ENCODE results near the gene URM1. TPM values are rescaled to one million over a fixed set of nuclear protein-coding genes. Genes with fewer than 3 reads are reported as not detected.

The URM1 gene
- total and polyA plus RNA-seq, 7 donors, result 16.3 to 73.3 (median 25.1) TPM

DNA sequence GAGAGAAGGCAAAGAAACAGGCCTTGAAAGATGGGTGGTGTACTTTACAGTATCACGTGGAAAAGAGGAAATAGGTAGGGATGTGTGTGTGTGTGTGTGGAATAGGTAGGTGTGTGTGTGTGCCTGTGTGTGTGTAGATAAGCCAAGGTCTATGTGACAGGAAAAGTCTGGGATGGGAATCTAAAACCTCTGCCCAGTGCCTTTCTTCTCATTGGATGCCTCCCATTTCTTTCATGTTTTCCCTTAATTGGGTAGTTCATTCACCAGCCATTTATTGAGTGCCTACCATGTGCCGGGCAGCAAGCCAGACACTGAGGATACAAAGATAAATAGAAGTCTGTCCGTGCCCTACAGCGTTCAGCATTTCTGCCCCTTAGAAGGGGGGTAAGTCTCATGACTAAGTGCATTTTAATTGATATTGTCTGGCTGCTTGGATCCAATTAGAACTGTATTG is 1.0 kb downstream of the URM1 start:
- Histone ChIP-seq H3K4me3 (peak overlapping the region; percentile 52 to 75 (median 72)), H3K27ac (peak overlapping the region; percentile 88 to 95 (median 94)), H3K36me3 (peaks cover 0 to 15% (median 0%) of the 10 kb centered on the region in 4 donors), H3K9me3 (no peaks in the 10 kb centered on the region), H3K4me1 (peaks cover 0 to 32% (median 23%) of the 10 kb centered on the region in 4 donors), H3K27me3 (no peaks in the 10 kb centered on the region)
- 12 to 32% methylated on average over 4 of the region's 4 CpGs for whole genome bisulfite sequencing, 2 donors
- intact Hi-C loops (cut with DNase I), result loop anchor here (5.0 kb wide), 1 partner anchor 180 kb away; the partner anchor contains the start of gene SPTAN1
- DNase-seq, result no peak
- TF ChIP-seq EP300 (IDR thresholded peaks at IDR 0.05), result no peak
- no peak for TF ChIP-seq POLR2A (IDR thresholded peaks at IDR 0.05)
- TF ChIP-seq, protein P1, sequence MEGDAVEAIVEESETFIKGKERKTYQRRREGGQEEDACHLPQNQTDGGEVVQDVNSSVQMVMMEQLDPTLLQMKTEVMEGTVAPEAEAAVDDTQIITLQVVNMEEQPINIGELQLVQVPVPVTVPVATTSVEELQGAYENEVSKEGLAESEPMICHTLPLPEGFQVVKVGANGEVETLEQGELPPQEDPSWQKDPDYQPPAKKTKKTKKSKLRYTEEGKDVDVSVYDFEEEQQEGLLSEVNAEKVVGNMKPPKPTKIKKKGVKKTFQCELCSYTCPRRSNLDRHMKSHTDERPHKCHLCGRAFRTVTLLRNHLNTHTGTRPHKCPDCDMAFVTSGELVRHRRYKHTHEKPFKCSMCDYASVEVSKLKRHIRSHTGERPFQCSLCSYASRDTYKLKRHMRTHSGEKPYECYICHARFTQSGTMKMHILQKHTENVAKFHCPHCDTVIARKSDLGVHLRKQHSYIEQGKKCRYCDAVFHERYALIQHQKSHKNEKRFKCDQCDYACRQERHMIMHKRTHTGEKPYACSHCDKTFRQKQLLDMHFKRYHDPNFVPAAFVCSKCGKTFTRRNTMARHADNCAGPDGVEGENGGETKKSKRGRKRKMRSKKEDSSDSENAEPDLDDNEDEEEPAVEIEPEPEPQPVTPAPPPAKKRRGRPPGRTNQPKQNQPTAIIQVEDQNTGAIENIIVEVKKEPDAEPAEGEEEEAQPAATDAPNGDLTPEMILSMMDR (IDR thresholded peaks at IDR 0.05), result no peak
- no peak for TF ChIP-seq POLR2AphosphoS5 (IDR thresholded peaks at IDR 0.05)

DNA sequence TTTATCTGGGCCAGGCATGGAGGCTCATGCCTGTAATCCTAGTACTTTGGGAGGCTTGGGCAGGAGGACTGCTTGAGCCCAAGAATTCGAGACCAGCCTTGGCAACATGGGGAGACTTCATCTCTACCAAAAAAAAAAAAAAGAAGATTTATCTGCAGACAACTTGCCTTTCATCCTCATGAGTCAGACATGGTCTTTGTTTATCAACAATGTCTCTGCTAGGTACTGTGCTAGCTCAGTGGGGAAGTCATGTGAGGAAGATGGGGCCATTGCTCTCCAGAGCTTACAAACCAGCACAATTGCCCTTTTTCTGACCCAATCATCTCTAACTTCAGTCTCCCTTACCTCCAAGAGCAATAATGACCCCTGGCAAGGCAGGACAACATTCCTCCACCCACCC is 1.6 kb downstream of the URM1 start:
- WGBS, 2 donors, result 84 to 88% methylated on average over 1 of the region's 1 CpG
- intact Hi-C loops (cut with DNase I), result loop anchor here (5.0 kb wide), 1 partner anchor 180 kb away; the partner anchor contains the start of gene SPTAN1
- H3K9me3 ChIP-seq, result no peaks in the 10 kb centered on the region
- DNase-seq, result no peak
- peaks cover 0 to 18% (median 0%) of the 10 kb centered on the region in 4 donors for H3K36me3 ChIP-seq
- H3K4me1 ChIP-seq, result peaks cover 0 to 32% (median 23%) of the 10 kb centered on the region in 4 donors
- no peak for TF ChIP-seq EP300 (IDR thresholded peaks at IDR 0.05)
- TF ChIP-seq, protein P1 (IDR thresholded peaks at IDR 0.05), result no peak
- TF ChIP-seq POLR2A (IDR thresholded peaks at IDR 0.05), result no peak
- no peak for TF ChIP-seq POLR2AphosphoS5 (IDR thresholded peaks at IDR 0.05)
- H3K27ac ChIP-seq, result peak overlapping the region in 2 of 4 donors; percentile 92 to 95
- H3K27me3 ChIP-seq, result no peaks in the 10 kb centered on the region
- no peak overlapping the region for H3K4me3 ChIP-seq

DNA sequence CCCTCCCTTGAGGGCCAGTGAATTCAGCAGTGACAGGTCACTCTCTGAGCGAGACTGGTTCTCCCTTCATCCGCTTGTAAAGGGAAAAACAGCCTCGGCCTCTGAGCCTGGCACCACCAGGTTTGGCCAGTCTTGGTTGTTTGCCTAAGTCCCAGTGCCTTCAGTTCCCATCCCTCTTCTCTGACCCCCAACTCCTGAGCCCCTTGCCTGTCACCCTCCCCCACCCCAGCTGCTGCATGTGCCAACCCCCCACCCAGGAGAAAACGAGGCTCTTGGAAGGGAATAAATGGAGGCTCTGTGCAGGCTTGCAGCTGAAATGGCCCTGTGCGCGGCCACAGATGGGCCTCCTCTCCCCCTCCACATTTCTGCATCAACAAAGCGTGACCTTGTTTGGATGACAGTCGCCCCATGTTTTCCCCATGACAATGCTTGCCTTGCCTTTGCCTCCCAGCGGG is 3.1 kb downstream of the URM1 start:
- peaks cover 0 to 32% (median 23%) of the 10 kb centered on the region in 4 donors for H3K4me1 ChIP-seq
- peaks cover 3 to 33% (median 6%) of the 10 kb centered on the region in 4 donors for H3K36me3 ChIP-seq
- DNase-seq, result no peak
- H3K4me3 ChIP-seq, result no peak overlapping the region
- H3K27ac ChIP-seq, result no peak overlapping the region
- H3K9me3 ChIP-seq, result no peaks in the 10 kb centered on the region
- no peaks in the 10 kb centered on the region for H3K27me3 ChIP-seq
- WGBS, 2 donors, result 91% methylated on average over 9 of the region's 9 CpGs
- TF ChIP-seq, protein P1 (IDR thresholded peaks at IDR 0.05), result no peak
- no peak for TF ChIP-seq POLR2AphosphoS5 (IDR thresholded peaks at IDR 0.05)
- TF ChIP-seq EP300 (IDR thresholded peaks at IDR 0.05), result no peak
- TF ChIP-seq POLR2A (IDR thresholded peaks at IDR 0.05), result no peak
- intact Hi-C loops (cut with DNase I), result loop anchor here (5.0 kb wide), 1 partner anchor 178 kb away; the partner anchor contains the start of gene SPTAN1

DNA sequence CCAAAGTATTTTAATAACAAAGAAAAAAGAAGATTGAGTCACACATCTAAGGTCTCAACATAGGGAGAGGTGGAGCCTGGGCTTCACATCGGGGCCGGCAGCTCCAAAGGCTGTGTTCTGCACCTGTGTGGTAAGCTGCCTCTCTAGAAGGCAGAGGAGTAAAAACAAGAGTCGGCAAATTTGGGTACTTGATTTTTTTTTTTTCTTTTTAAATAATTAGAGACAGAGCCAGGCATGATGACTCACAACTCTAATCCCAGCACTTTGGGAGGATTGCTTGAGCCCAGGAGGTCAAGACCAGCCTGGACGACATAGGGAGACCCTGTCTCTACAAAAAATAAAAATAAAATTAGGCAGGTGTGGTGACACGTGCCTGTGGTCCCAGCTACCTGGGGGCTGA is 4.7 kb downstream of the URM1 start:
- WGBS, 2 donors, result 87% methylated on average over 5 of the region's 5 CpGs
- Histone ChIP-seq H3K27ac (no peak overlapping the region), H3K9me3 (no peaks in the 10 kb centered on the region), H3K4me1 (peaks cover 0 to 24% (median 16%) of the 10 kb centered on the region in 4 donors), H3K36me3 (peaks cover 6 to 49% (median 6%) of the 10 kb centered on the region in 4 donors), H3K4me3 (no peak overlapping the region), H3K27me3 (no peaks in the 10 kb centered on the region)
- intact Hi-C loops (cut with DNase I), result no loop called here
- DNase-seq, result no peak
- TF ChIP-seq, protein P1 (IDR thresholded peaks at IDR 0.05), result no peak
- no peak for TF ChIP-seq POLR2AphosphoS5 (IDR thresholded peaks at IDR 0.05)
- TF ChIP-seq EP300 (IDR thresholded peaks at IDR 0.05), result no peak
- no peak for TF ChIP-seq POLR2A (IDR thresholded peaks at IDR 0.05)

Data from sigmoid colon (tissue), 7 donors.